Muscle of leg (tissue), 11 donors: Measurements from ENCODE around the gene FRY. TPM values are rescaled to one million over a fixed set of nuclear protein-coding genes. Genes with fewer than 3 reads are reported as not detected.
A peak's percentile ranks its signal among the peaks of the same experiment; 100 is the strongest.

Experiments used
- DNase-seq: peaks from one replicate; pipeline ENCODE4 v3.0.0; 2013
- H3K27ac ChIP-seq: one replicate; pipeline ENCODE4 v1.5.1; 2013; ENCODE audit warnings: mild to moderate bottlenecking, low read length, control low read depth
- H3K27me3 ChIP-seq: one replicate; pipeline ENCODE4 v1.6.1; 2013; ENCODE audit warnings: low read length; ENCODE audit not compliant: control insufficient read depth, insufficient read depth
- H3K36me3 ChIP-seq: one replicate; pipeline ENCODE4 v1.6.1; 2013; ENCODE audit warnings: low read length; ENCODE audit not compliant: control insufficient read depth, insufficient read depth
- H3K4me1 ChIP-seq: one replicate; pipeline ENCODE4 v1.6.1; 2013; ENCODE audit warnings: low read length; ENCODE audit not compliant: control insufficient read depth, insufficient read depth
- H3K4me3 ChIP-seq: one replicate; pipeline ENCODE4 v1.5.1; 2013; ENCODE audit warnings: low read length, control low read depth
- H3K9me3 ChIP-seq: replicated peaks from 2 replicates; pipeline ENCODE4 v1.6.1; 2013; ENCODE audit warnings: low read depth, low read length; ENCODE audit not compliant: control insufficient read depth
- WGBS: methylation state at CpG from one replicate; pipeline ENCODE4 v1.1.5; 2013; ENCODE audit warnings: missing lambda C conversion rate; ENCODE audit not compliant: insufficient coverage; 5-methylcytosine and 5-hydroxymethylcytosine counted together
- polyA plus RNA-seq, 8 donors: library from polyadenylated mRNA; unstranded; fragments of 120-200 nt; gene quantifications; one replicate each; pipeline versions ENCODE4 v1.2.1 to v1.2.3, GENCODE V29; 2013; ENCODE audit warnings: inconsistent platforms in 1 of 8, low replicate concordance in 1 of 8; ENCODE audit not compliant: insufficient read length in 8 of 8, insufficient read depth in 1 of 8
- total RNA-seq: library from RNA; stranded (reverse); fragments of 120-200 nt; gene quantifications from one replicate; pipeline ENCODE4 v1.2.4, GENCODE V29; 2013

The FRY gene
- total and polyA plus RNA-seq, 9 donors, result 37.7 to 63.5 (median 47.3) TPM

DNA sequence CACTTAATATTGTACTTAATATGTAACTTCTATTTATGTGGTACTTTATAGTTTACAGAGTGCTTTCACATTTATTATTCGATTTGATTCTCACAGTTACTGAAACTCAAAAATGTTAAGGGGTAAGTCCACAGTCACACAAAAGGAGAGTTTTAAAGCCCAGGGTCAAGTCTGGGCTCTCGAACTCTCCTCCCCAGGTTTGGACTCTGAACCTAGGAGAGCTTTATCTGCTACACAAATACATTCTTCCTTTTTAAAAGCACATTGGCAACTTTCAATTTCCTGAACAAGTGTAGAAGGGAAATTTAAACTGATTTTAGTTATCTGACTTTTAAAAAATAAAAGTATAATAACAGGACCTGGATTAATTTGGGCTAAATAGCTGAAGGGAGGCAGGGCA, 144.4 kb downstream of the FRY start:
- no peak for DNase-seq
- no CpG with 5 or more reads among the region's 2 CpGs for WGBS
- H3K4me1 ChIP-seq, result no peaks in the 10 kb centered on the region
- H3K9me3 ChIP-seq, result no peaks in the 10 kb centered on the region
- H3K27ac ChIP-seq, result no peak overlapping the region
- H3K36me3 ChIP-seq, result peaks cover 8% of the 10 kb centered on the region
- no peak overlapping the region for H3K4me3 ChIP-seq
- no peaks in the 10 kb centered on the region for H3K27me3 ChIP-seq

DNA sequence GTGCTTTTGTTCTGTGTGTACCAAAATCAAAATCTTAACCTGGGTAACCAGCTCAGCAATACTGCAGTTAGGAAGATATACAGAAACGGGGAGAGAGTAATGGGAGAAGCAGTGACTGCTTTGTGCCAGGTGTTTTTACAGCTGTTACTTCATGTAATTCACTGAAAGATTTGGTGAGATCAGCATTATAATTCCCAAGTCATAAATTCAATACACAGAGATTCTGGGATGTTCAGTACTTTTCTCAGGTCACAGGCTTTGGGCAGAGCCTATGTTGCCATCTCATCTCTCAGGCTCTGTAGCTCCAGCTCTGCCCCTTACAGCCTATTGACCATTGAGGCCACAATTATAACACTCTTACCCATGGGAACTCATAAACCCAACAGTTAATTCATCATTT, 145.1 kb downstream of the FRY start:
- no peaks in the 10 kb centered on the region for H3K9me3 ChIP-seq
- no peaks in the 10 kb centered on the region for H3K4me1 ChIP-seq
- DNase-seq, result no peak
- H3K27me3 ChIP-seq, result no peaks in the 10 kb centered on the region
- WGBS, result no CpG with 5 or more reads among the region's 1 CpG
- H3K4me3 ChIP-seq, result no peak overlapping the region
- H3K36me3 ChIP-seq, result peaks cover 8% of the 10 kb centered on the region
- H3K27ac ChIP-seq, result no peak overlapping the region

DNA sequence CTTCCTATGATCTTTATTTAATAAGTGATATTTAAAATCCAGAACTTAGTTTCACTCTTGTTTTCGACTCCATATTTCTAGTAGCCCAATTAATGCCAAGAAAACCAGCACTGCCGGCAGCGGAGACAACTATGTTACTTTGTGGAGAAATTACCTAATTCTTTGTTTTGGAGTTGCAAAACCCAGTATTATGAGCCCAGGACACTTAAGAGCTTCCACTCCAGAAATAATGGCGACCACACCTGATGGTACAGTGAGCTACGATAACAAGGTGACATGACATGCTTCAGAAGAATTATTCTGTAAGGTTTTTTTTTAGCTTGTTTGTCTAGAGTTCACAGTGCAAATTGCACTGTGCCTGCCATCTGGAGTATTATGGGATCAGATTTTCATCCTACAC, 147.2 kb downstream of the FRY start:
- Histone ChIP-seq H3K27ac (no peak overlapping the region), H3K4me1 (no peaks in the 10 kb centered on the region), H3K4me3 (no peak overlapping the region), H3K27me3 (no peaks in the 10 kb centered on the region), H3K9me3 (no peaks in the 10 kb centered on the region), H3K36me3 (peaks cover 5% of the 10 kb centered on the region)
- no peak for DNase-seq
- no CpG with 5 or more reads among the region's 5 CpGs for WGBS

DNA sequence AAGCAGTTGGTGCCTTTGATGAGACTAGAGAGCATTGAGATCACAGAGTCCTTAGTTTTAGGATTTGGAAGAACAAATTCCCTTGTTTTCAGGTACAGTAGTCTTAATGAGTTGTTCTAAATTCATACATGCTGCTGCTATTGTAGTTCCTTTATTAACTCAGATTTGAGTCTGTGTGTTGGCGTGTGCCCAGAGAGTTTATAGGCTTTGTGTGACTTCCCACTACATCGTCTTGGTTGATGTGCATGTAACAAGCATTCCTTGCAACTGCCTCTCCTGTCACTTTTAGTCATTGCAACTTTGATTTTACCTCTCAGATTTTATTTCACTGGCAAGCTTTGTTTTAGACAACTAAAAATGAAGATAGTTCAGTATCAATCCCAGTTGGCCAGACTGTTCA, 148.1 kb downstream of the FRY start:
- Histone ChIP-seq H3K4me3 (no peak overlapping the region), H3K27me3 (no peaks in the 10 kb centered on the region), H3K27ac (no peak overlapping the region), H3K36me3 (peaks cover 5% of the 10 kb centered on the region), H3K9me3 (no peaks in the 10 kb centered on the region), H3K4me1 (no peaks in the 10 kb centered on the region)
- WGBS, result no CpG with 5 or more reads among the region's 2 CpGs
- DNase-seq, result peak; percentile 13

DNA sequence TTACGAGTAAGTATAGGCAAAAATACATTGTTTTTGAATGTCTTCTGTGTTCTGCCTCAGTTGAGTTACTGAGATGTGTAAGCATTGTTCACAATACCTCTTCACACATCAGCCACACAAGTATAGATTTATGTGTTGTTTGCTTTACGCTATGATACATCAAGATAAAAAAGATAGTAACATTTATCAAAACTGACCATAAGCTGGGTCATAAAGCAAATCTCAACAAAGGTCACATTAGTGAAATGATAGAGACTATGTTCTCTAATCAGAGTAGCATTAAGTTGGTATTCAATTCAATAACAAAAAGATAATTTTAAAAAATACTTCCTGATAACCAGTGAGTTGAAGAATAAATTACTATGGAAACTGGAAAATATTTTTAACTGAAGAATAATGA, 156.1 kb downstream of the FRY start:
- H3K4me1 ChIP-seq, result no peaks in the 10 kb centered on the region
- no CpG with 5 or more reads among the region's 2 CpGs for WGBS
- peaks cover 7% of the 10 kb centered on the region for H3K36me3 ChIP-seq
- no peak overlapping the region for H3K4me3 ChIP-seq
- no peak for DNase-seq
- H3K9me3 ChIP-seq, result no peaks in the 10 kb centered on the region
- no peak overlapping the region for H3K27ac ChIP-seq
- no peaks in the 10 kb centered on the region for H3K27me3 ChIP-seq

DNA sequence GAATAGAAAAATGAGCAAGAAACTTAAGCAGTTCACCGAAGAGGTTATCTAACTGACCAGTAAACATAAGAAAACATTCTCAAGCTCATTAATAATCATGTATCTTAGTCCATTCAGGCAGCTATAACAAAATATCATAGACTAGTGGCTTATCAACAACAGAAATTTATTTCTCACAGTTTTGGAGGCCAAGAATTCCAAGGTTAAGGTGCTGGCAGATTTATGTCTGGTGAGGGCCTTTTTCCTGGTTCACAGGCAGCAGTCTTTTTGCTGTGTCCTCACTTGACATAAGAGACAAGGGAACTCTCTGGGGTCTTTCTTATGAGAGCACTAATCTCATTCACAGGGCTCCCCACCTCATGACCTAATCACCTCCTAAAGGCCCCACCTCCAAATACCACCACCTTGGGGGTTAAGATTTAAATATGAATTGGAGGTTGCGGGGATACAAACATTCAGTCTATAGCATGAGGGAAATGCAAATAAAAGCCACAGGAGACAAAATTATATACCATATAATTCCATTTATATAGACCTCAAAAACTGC, 160.0 kb downstream of the FRY start:
- Histone ChIP-seq H3K27me3 (no peaks in the 10 kb centered on the region), H3K36me3 (peaks cover 6% of the 10 kb centered on the region), H3K27ac (no peak overlapping the region), H3K9me3 (no peaks in the 10 kb centered on the region), H3K4me3 (no peak overlapping the region), H3K4me1 (no peaks in the 10 kb centered on the region)
- no CpG with 5 or more reads among the region's 2 CpGs for WGBS
- DNase-seq, result no peak

DNA sequence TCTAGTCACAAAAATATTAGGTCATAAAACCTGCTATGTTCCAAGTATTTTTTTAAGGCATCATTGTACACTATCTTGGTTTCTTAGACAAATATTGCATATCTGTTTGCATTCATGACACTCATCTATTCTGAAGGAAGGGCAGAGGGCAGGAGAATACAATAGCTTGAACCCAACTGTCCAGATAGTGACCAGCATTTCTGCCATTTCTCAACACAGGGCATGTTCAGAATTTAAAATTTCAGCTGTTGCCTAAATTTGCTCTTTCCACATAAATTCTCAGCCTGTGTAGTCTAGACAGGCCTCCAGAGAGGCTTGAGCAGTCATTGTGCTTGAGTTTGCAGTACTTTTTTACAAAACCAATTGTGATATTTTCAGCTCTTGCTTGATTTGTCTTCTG, 164.1 kb downstream of the FRY start:
- DNase-seq, result no peak
- no peak overlapping the region for H3K4me3 ChIP-seq
- H3K27ac ChIP-seq, result no peak overlapping the region
- H3K27me3 ChIP-seq, result no peaks in the 10 kb centered on the region
- H3K36me3 ChIP-seq, result peaks cover 10% of the 10 kb centered on the region
- H3K9me3 ChIP-seq, result no peaks in the 10 kb centered on the region
- H3K4me1 ChIP-seq, result no peaks in the 10 kb centered on the region

DNA sequence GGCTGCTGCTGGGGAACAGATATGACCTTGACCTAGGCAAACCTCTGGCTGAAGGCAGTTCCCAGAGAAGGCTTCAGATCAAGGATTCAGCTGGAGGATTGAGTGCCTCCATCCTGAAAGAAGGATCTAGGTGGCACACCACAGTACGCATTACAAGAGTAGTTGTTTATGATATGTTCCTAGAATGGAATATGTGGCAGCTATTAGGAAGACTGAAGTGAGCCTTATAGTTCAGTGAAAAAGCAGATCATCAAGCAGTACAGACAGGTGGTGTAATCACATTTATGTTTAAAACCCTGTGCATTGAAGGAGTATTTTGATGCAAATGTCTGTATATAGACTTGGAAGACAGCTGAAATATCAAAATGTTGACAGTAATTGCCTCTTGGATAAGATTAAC, 167.6 kb downstream of the FRY start:
- 100% methylated on average over 1 of the region's 1 CpG for WGBS
- no peaks in the 10 kb centered on the region for H3K9me3 ChIP-seq
- H3K4me1 ChIP-seq, result no peaks in the 10 kb centered on the region
- H3K27ac ChIP-seq, result no peak overlapping the region
- H3K4me3 ChIP-seq, result no peak overlapping the region
- DNase-seq, result no peak
- H3K36me3 ChIP-seq, result peaks cover 11% of the 10 kb centered on the region
- no peaks in the 10 kb centered on the region for H3K27me3 ChIP-seq

DNA sequence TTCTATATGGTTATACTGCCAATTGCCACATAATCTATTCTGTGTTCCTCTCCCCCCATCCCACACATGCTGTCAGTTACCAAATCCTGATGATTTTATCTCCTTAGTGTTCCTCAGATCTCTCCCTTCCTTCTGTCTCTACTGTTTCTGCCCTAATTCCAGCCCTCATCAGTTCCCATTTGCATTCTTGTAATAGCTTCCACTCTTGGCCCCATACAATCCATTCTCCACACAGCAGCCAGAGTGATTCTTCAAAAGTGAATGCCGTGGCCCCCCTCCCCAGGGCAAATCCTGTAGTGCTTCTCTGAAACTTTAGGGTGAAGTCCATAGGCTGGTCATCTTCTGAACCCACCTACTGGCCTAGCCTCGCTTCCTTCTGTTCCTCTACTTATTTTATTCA, 169.2 kb downstream of the FRY start:
- Histone ChIP-seq H3K9me3 (no peaks in the 10 kb centered on the region), H3K4me1 (no peaks in the 10 kb centered on the region), H3K27ac (no peak overlapping the region), H3K27me3 (no peaks in the 10 kb centered on the region), H3K4me3 (no peak overlapping the region), H3K36me3 (peaks cover 13% of the 10 kb centered on the region)
- no peak for DNase-seq
- 86% methylated on average over 2 of the region's 2 CpGs for WGBS

DNA sequence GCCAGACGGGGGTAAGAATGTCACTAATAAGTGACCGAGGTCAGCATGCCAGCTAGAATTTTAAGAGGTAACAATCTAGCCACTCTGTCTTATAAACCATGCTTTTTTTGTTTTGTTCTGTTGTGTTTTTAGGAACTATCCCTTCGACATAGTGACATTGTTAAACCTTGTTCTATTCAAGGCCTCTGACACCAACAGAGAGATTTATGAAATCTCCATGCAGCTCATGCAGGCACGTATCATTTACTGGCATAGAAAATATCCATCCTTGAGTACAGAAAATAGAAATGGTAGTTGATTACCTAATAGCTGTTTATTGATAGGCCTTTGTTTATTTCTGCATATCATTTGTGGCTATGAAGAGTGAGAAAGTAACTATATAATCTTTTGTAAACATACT, 170.2 kb downstream of the FRY start:
- Histone ChIP-seq H3K9me3 (no peaks in the 10 kb centered on the region), H3K27ac (no peak overlapping the region), H3K4me3 (no peak overlapping the region), H3K36me3 (peaks cover 13% of the 10 kb centered on the region), H3K4me1 (no peaks in the 10 kb centered on the region), H3K27me3 (no peaks in the 10 kb centered on the region)
- no peak for DNase-seq
- no CpG with 5 or more reads among the region's 4 CpGs for WGBS

DNA sequence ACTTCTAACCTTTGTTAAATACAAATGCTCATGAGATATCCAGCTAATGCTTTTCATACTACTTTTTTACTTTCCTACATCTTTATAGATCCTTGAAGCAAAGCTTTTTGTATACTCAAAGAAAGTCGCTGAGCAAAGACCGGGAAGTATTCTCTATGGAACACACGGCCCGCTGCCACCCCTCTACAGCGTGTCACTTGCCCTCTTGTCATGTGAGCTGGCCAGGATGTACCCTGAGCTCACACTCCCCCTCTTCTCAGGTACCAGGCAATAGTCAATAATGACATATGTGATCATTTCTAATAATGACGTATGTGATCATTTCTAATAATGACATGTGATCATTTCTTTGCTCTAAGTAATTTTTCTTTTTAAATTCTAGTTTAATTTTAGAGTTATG, 170.7 kb downstream of the FRY start:
- no peaks in the 10 kb centered on the region for H3K9me3 ChIP-seq
- no peaks in the 10 kb centered on the region for H3K4me1 ChIP-seq
- no peak for DNase-seq
- H3K27ac ChIP-seq, result no peak overlapping the region
- no peaks in the 10 kb centered on the region for H3K27me3 ChIP-seq
- 89% methylated on average over 5 of the region's 6 CpGs for WGBS
- peaks cover 13% of the 10 kb centered on the region for H3K36me3 ChIP-seq
- no peak overlapping the region for H3K4me3 ChIP-seq
